ENCODE data around the gene EID3. TPM values are rescaled to one million over a fixed set of nuclear protein-coding genes. Genes with fewer than 3 reads are reported as not detected.

EID3 gene
- polyA plus RNA-seq, 2 of the 4 experiments (the other 2 are of a cell fraction), result 6.8 to 12.2 TPM

- DNase-seq (ENCODE audit: low read depth in 1 of 2, low spot score in 1 of 2), result peak in 1 of 2 experiments; percentile 71
- ChIA-PET POLR2A (interaction anchor here (0.6 to 5.5 kb wide), 9 partner anchors 9 to 163 kb away, joined by 3 to 68 read pairs (median 5); no protein-coding TSS in a partner anchor), CTCF (interaction anchor here (0.8 to 4.9 kb wide), 6 partner anchors 11 to 59 kb away, joined by 3 to 29 read pairs (median 6); partner anchors contain the start of gene TXNRD1)
- no peak for FAIRE-seq
- H3K4me2 ChIP-seq, result peak overlapping the region; percentile 86
- 3% methylated on average over 5 of the region's 5 CpGs for WGBS (ENCODE audit: missing lambda C conversion rate)
- H3K9me3 ChIP-seq, result no peaks in the 10 kb centered on the region
- ATAC-seq, result peak in 1 of 2 experiments; percentile 14; a peak in 2 of 6 replicates
- peak overlapping the region; percentile 85 to 98 for H3K27ac ChIP-seq
- H3K4me3 ChIP-seq, result peak overlapping the region; percentile 25
- peaks cover 64% of the 10 kb centered on the region for H3K4me1 ChIP-seq
- TF ChIP-seq ELK1 (IDR thresholded peaks at IDR 0.05; ENCODE audit: low read depth, low read length) (no peak), TFCP2L1 (CRISPR knock-in tag; IDR thresholded peaks at IDR 0.05) (no peak), ESRRA (IDR thresholded peaks at IDR 0.05; ENCODE audit: borderline replicate concordance, low read length) (no peak), NFE2L2 (conservative IDR thresholded peaks at IDR 0.05; ENCODE audit: low read length) (no peak), HEYL (CRISPR knock-in tag; IDR thresholded peaks at IDR 0.05) (peak; percentile 42; the same call in 1 of the 2 replicates), EHF (CRISPR knock-in tag; IDR thresholded peaks at IDR 0.05) (0 out of 2 replicates have a peak, but pooled peaks have one; percentile 18), PBX3 (IDR thresholded peaks at IDR 0.05) (no peak), KDM1A (IDR thresholded peaks at IDR 0.05; ENCODE audit: low read depth) (0 out of 2 replicates have a peak, but pooled peaks have one; percentile 63), NR3C1 (IDR thresholded peaks at IDR 0.05) (no peak), ZFP36 (IDR thresholded peaks at IDR 0.05; ENCODE audit: borderline replicate concordance, partially characterized antibody) (peak; percentile 73), POLR2A (IDR thresholded peaks at IDR 0.05; ENCODE audit: low read length) (no peak), ZNF302 (CRISPR knock-in tag; IDR thresholded peaks at IDR 0.05) (no peak), CBX8 (IDR thresholded peaks at IDR 0.05) (no peak), FOSL2 (IDR thresholded peaks at IDR 0.05) (no peak), FOSL2 (CRISPR knock-in tag; IDR thresholded peaks at IDR 0.05) (peak; percentile 61), HDAC2 (IDR thresholded peaks at IDR 0.05) (no peak), MAZ (IDR thresholded peaks at IDR 0.05; ENCODE audit: borderline replicate concordance, low read depth, low read length) (no peak), ATOH8 (CRISPR knock-in tag; IDR thresholded peaks at IDR 0.05; ENCODE audit: low read depth) (no peak), ZSCAN20 (CRISPR knock-in tag; IDR thresholded peaks at IDR 0.05) (peak; percentile 66; the same call in 1 of the 2 replicates), RNF2 (IDR thresholded peaks at IDR 0.05; ENCODE audit: borderline replicate concordance, low read depth) (no peak), FOXS1 (CRISPR knock-in tag; IDR thresholded peaks at IDR 0.05) (0 out of 2 replicates have a peak, but pooled peaks have one; percentile 36), FOSB (CRISPR knock-in tag; IDR thresholded peaks at IDR 0.05) (no peak), RARB (CRISPR knock-in tag; IDR thresholded peaks at IDR 0.05) (no peak), CTCF (IDR thresholded peaks at IDR 0.05) (no peak), GATA3 (IDR thresholded peaks at IDR 0.05; ENCODE audit: borderline replicate concordance) (peak; percentile 79; the same call in 1 of the 2 replicates), JUN (IDR thresholded peaks at IDR 0.05) (no peak), PHF8 (IDR thresholded peaks at IDR 0.05; ENCODE audit: borderline replicate concordance, low read depth) (no peak), ZC3H11A (IDR thresholded peaks at IDR 0.05) (no peak), BCL3 (IDR thresholded peaks at IDR 0.05) (no peak), USF2 (IDR thresholded peaks at IDR 0.05) (no peak), CBX2 (IDR thresholded peaks at IDR 0.05; ENCODE audit: borderline replicate concordance, low read depth) (no peak), MAX (IDR thresholded peaks at IDR 0.05) (peak; percentile 64; the same call in 1 of the 2 replicates), BHLHE40 (IDR thresholded peaks at IDR 0.05; ENCODE audit: low read depth, low read length) (no peak), HOXA7 (CRISPR knock-in tag; IDR thresholded peaks at IDR 0.05) (no peak), KDM5A (IDR thresholded peaks at IDR 0.05) (no peak), CEBPB (IDR thresholded peaks at IDR 0.05) (peak in 1 of 2 experiments; percentile 65; a peak in 2 of 4 replicates), SREBF2 (IDR thresholded peaks at IDR 0.05) (no peak)
Observed at GRCh38 chr12:104275689-104276088, 27.9 kb upstream of the EID3 start.
